NOMO-1 (cell line): ENCODE data around the gene STXBP6.
"Not testable (repeated sequence)": the region's sequence is repeated elsewhere in the genome, so short reads cannot be mapped to it uniquely, and the experiment has no call there.

Experiments used
- DNase-seq, 2 experiments: peaks; one replicate each; lab custom pipeline; 2025; ENCODE audit not compliant: unreplicated experiment in 2 of 2; lab: John Stamatoyannopoulos, UW

Gene STXBP6

GRCh38 chr14:24990773-24991172 is 59.2 kb downstream of the STXBP6 start:
- no peak for DNase-seq

- DNase-seq = no peak
Observed at GRCh38 chr14:24990050-24990449, 59.9 kb downstream of the STXBP6 start.

- peak in 1 of 2 experiments; percentile 8 for DNase-seq
Observed at GRCh38 chr14:24988760-24989159, 61.2 kb downstream of the STXBP6 start.

- DNase-seq = no peak
Observed at GRCh38 chr14:24986206-24986893, 63.6 kb downstream of the STXBP6 start.

GRCh38 chr14:24984846-24985589 is 64.9 kb downstream of the STXBP6 start:
- no peak for DNase-seq

GRCh38 chr14:24982472-24983155 is 67.3 kb downstream of the STXBP6 start:
- DNase-seq = no peak

- DNase-seq = no peak
Observed at GRCh38 chr14:24979725-24980239, 70.2 kb downstream of the STXBP6 start.

- no peak for DNase-seq
Observed at GRCh38 chr14:24978862-24979724, 70.9 kb downstream of the STXBP6 start.

- no peak for DNase-seq
Observed at GRCh38 chr14:24976602-24977001, 73.3 kb downstream of the STXBP6 start.

- no peak for DNase-seq
Observed at GRCh38 chr14:24975393-24975792, 74.6 kb downstream of the STXBP6 start.

- DNase-seq = no peak
Observed at GRCh38 chr14:24974591-24975374, 75.2 kb downstream of the STXBP6 start.

- no peak for DNase-seq
Observed at GRCh38 chr14:24972844-24973243, 77.1 kb downstream of the STXBP6 start.

- no peak for DNase-seq
Observed at GRCh38 chr14:24971255-24971654, 78.7 kb downstream of the STXBP6 start.

- DNase-seq = no peak
Observed at GRCh38 chr14:24966579-24966964, 83.4 kb downstream of the STXBP6 start.

GRCh38 chr14:24965934-24966578 is 83.9 kb downstream of the STXBP6 start:
- DNase-seq = no peak

- DNase-seq = no peak
Observed at GRCh38 chr14:24965578-24965933, 84.4 kb downstream of the STXBP6 start.

GRCh38 chr14:24964591-24964990 is 85.4 kb downstream of the STXBP6 start:
- no peak for DNase-seq

GRCh38 chr14:24964048-24964447 is 85.9 kb downstream of the STXBP6 start:
- no peak for DNase-seq

- not testable (repeated sequence) for DNase-seq
Observed at GRCh38 chr14:24962118-24962517, 87.8 kb downstream of the STXBP6 start.
